ENCODE measurements around the gene FYTTD1. TPM values are rescaled to one million over a fixed set of nuclear protein-coding genes. Genes with fewer than 3 reads are reported as not detected.
A peak's percentile ranks its signal among the peaks of the same experiment; 100 is the strongest.

Gene FYTTD1
- total RNA-seq, 1 donor from 2014 or later = 57.1 TPM

GRCh38 chr3:197789309-197789708 lies 39.6 kb downstream of the FYTTD1 start:
- H3K4me1 Mint-ChIP-seq = peaks cover 21% of the 10 kb centered on the region
- H3K9me3 Mint-ChIP-seq = no peaks in the 10 kb centered on the region
- no peak overlapping the region for H3K4me3 Mint-ChIP-seq
- no peak for TF ChIP-seq CTCF (IDR thresholded peaks at IDR 0.05; ENCODE audit: unreplicated experiment)
- H3K27ac Mint-ChIP-seq = no peak overlapping the region
- H3K27me3 Mint-ChIP-seq (ENCODE audit: low read depth) = no peaks in the 10 kb centered on the region
- no peaks in the 10 kb centered on the region for H3K36me3 Mint-ChIP-seq
- DNase-seq (ENCODE audit: low spot score in 2 of 2, unreplicated experiment in 2 of 2) = no peak

GRCh38 chr3:197790033-197790432 lies 40.4 kb downstream of the FYTTD1 start:
- TF ChIP-seq CTCF (IDR thresholded peaks at IDR 0.05; ENCODE audit: unreplicated experiment) = no peak
- Mint-ChIP-seq H3K36me3 (no peaks in the 10 kb centered on the region), H3K4me3 (peak overlapping the region; percentile 85), H3K27me3 (ENCODE audit: low read depth) (no peaks in the 10 kb centered on the region), H3K9me3 (no peaks in the 10 kb centered on the region), H3K27ac (peak overlapping the region; percentile 98), H3K4me1 (peaks cover 21% of the 10 kb centered on the region)
- DNase-seq (ENCODE audit: low spot score in 2 of 2, unreplicated experiment in 2 of 2) = no peak

- no peaks in the 10 kb centered on the region for H3K36me3 Mint-ChIP-seq
- peak within 1 kb of the TSS; percentile 98 for H3K27ac Mint-ChIP-seq
Observed at GRCh38 chr3:197791113-197791891, 41.6 kb downstream of the FYTTD1 start, which contains the start of gene LRCH3. Gene LRCH3, plus strand, starts transcription at chr3:197791254. Its CDS starts 25 bp downstream, at chr3:197791279.

GRCh38 chr3:197791892-197792647 lies 42.4 kb downstream of the FYTTD1 start:
- Mint-ChIP-seq H3K4me1 (peaks cover 21% of the 10 kb centered on the region), H3K4me3 (peak overlapping the region; percentile 85), H3K27me3 (ENCODE audit: low read depth) (no peaks in the 10 kb centered on the region), H3K27ac (peak overlapping the region; percentile 96), H3K36me3 (no peaks in the 10 kb centered on the region), H3K9me3 (no peaks in the 10 kb centered on the region)
- TF ChIP-seq CTCF (IDR thresholded peaks at IDR 0.05; ENCODE audit: unreplicated experiment) = no peak
- DNase-seq (ENCODE audit: low spot score in 2 of 2, unreplicated experiment in 2 of 2) = no peak

More at GRCh38 chr3:197791113-197791891, 41.6 kb downstream of the FYTTD1 start, which contains the start of gene LRCH3:
- no peak for TF ChIP-seq CTCF (IDR thresholded peaks at IDR 0.05; ENCODE audit: unreplicated experiment)
- H3K4me1 Mint-ChIP-seq = peaks cover 21% of the 10 kb centered on the region
- peak within 1 kb of the TSS; percentile 85 for H3K4me3 Mint-ChIP-seq
- DNase-seq (ENCODE audit: low spot score in 2 of 2, unreplicated experiment in 2 of 2) = peak; percentile 83 to 92
- no peaks in the 10 kb centered on the region for H3K27me3 Mint-ChIP-seq (ENCODE audit: low read depth)
- no peaks in the 10 kb centered on the region for H3K9me3 Mint-ChIP-seq

GRCh38 chr3:197793247-197793646 lies 43.6 kb downstream of the FYTTD1 start:
- DNase-seq (ENCODE audit: low spot score in 2 of 2, unreplicated experiment in 2 of 2) = no peak
- TF ChIP-seq CTCF (IDR thresholded peaks at IDR 0.05; ENCODE audit: unreplicated experiment) = no peak
- Mint-ChIP-seq H3K27me3 (ENCODE audit: low read depth) (no peaks in the 10 kb centered on the region), H3K27ac (peak overlapping the region; percentile 68), H3K36me3 (no peaks in the 10 kb centered on the region), H3K9me3 (no peaks in the 10 kb centered on the region), H3K4me3 (peak overlapping the region; percentile 45), H3K4me1 (peaks cover 16% of the 10 kb centered on the region)
